ENCODE data around the gene ZNF699. TPM values are rescaled to one million over a fixed set of nuclear protein-coding genes. Genes with fewer than 3 reads are reported as not detected.
"Not testable (repeated sequence)": the region's sequence is repeated elsewhere in the genome, so short reads cannot be mapped to it uniquely, and the experiment has no call there.

ZNF699 gene
- total RNA-seq, 2 experiments from 2014 or later = 6.7 to 7.1 TPM

GRCh38 chr19:9323557-9323918 lies 13.9 kb upstream of the ZNF699 start:
- H3K27ac Mint-ChIP-seq = peak overlapping the region; percentile 96
- DNase-seq (peak; percentile 75), ATAC-seq (peak; percentile 66)
- POLR2A ChIA-PET = no interaction called here
- CTCF ChIA-PET = interaction anchor here (0.9 to 1.1 kb wide), 2 partner anchors 9 to 13 kb away, joined by 5 to 6 read pairs; no protein-coding TSS in a partner anchor
- no peaks in the 10 kb centered on the region for H3K27me3 Mint-ChIP-seq
- peaks cover 33% of the 10 kb centered on the region for H3K9me3 Mint-ChIP-seq (ENCODE audit: low read depth)
- peaks cover 43% of the 10 kb centered on the region for H3K36me3 Mint-ChIP-seq (ENCODE audit: low read depth)
- intact Hi-C loops (cut with DNase I, micrococcal nuclease) = loop anchor here in 1 of 2 experiments (10.0 kb wide), 1 partner anchor 111 kb away; the partner anchor contains the start of gene ZNF266
- peaks cover 23% of the 10 kb centered on the region for H3K4me1 Mint-ChIP-seq
- peak overlapping the region; percentile 84 for H3K4me3 Mint-ChIP-seq

GRCh38 chr19:9322201-9322600 lies 12.6 kb upstream of the ZNF699 start:
- DNase-seq, H3K27me3 Mint-ChIP-seq, H3K4me3 Mint-ChIP-seq, CTCF ChIA-PET, H3K27ac Mint-ChIP-seq, ATAC-seq, POLR2A ChIA-PET: not testable (repeated sequence)
- intact Hi-C loops (cut with DNase I, micrococcal nuclease) = loop anchor here in 1 of 2 experiments (10.0 kb wide), 1 partner anchor 113 kb away; the partner anchor contains the start of gene ZNF266
- peaks cover 23% of the 10 kb centered on the region for H3K4me1 Mint-ChIP-seq
- peaks cover 30% of the 10 kb centered on the region for H3K36me3 Mint-ChIP-seq (ENCODE audit: low read depth)
- H3K9me3 Mint-ChIP-seq (ENCODE audit: low read depth) = peaks cover 27% of the 10 kb centered on the region

GRCh38 chr19:9321756-9322155 lies 12.1 kb upstream of the ZNF699 start:
- peaks cover 23% of the 10 kb centered on the region for H3K4me1 Mint-ChIP-seq
- intact Hi-C loops (cut with DNase I, micrococcal nuclease) = loop anchor here in 1 of 2 experiments (10.0 kb wide), 1 partner anchor 113 kb away; the partner anchor contains the start of gene ZNF266
- ATAC-seq, H3K4me3 Mint-ChIP-seq, DNase-seq, H3K27me3 Mint-ChIP-seq, POLR2A ChIA-PET, CTCF ChIA-PET, H3K27ac Mint-ChIP-seq: not testable (repeated sequence)
- peaks cover 25% of the 10 kb centered on the region for H3K9me3 Mint-ChIP-seq (ENCODE audit: low read depth)
- peaks cover 26% of the 10 kb centered on the region for H3K36me3 Mint-ChIP-seq (ENCODE audit: low read depth)

GRCh38 chr19:9321338-9321737 lies 11.7 kb upstream of the ZNF699 start:
- CTCF ChIA-PET = no interaction called here
- intact Hi-C loops (cut with DNase I, micrococcal nuclease) = loop anchor here in 1 of 2 experiments (10.0 kb wide), 1 partner anchor 113 kb away; the partner anchor contains the start of gene ZNF266
- H3K4me3 Mint-ChIP-seq = no peak overlapping the region
- H3K9me3 Mint-ChIP-seq (ENCODE audit: low read depth) = peaks cover 24% of the 10 kb centered on the region
- peaks cover 23% of the 10 kb centered on the region for H3K4me1 Mint-ChIP-seq
- no peaks in the 10 kb centered on the region for H3K27me3 Mint-ChIP-seq
- no peak overlapping the region for H3K27ac Mint-ChIP-seq
- POLR2A ChIA-PET = no interaction called here
- H3K36me3 Mint-ChIP-seq (ENCODE audit: low read depth) = peaks cover 25% of the 10 kb centered on the region
- no peak for DNase-seq
- ATAC-seq = no peak

GRCh38 chr19:9313756-9314155 lies 4.1 kb upstream of the ZNF699 start:
- H3K4me1 Mint-ChIP-seq = peaks cover 2% of the 10 kb centered on the region
- H3K27me3 Mint-ChIP-seq = no peaks in the 10 kb centered on the region
- peaks cover 19% of the 10 kb centered on the region for H3K9me3 Mint-ChIP-seq (ENCODE audit: low read depth)
- no peak overlapping the region for H3K27ac Mint-ChIP-seq
- DNase-seq = no peak
- peaks cover 3% of the 10 kb centered on the region for H3K36me3 Mint-ChIP-seq (ENCODE audit: low read depth)
- ChIA-PET POLR2A (no interaction called here), CTCF (interaction anchor here (0.7 to 1.4 kb wide), 3 partner anchors 10 to 101 kb away, joined by 3 to 6 read pairs (median 3); partner anchors contain the start of gene ZNF559)
- no peak overlapping the region for H3K4me3 Mint-ChIP-seq
- intact Hi-C loops (cut with DNase I, micrococcal nuclease) = loop anchor here in 1 of 2 experiments (10.0 kb wide), 2 partner anchors 271 to 481 kb away; partner anchors contain the start of gene ZNF121
- ATAC-seq = no peak

GRCh38 chr19:9309974-9310446 lies 372 bp upstream of the ZNF699 start:
- H3K9me3 Mint-ChIP-seq (ENCODE audit: low read depth) = peaks cover 16% of the 10 kb centered on the region
- ChIA-PET CTCF (interaction anchor here (1.3 kb wide), 1 partner anchor 14 kb away, joined by 5 read pairs; the partner anchor contains the start of gene ZNF559), POLR2A (no interaction called here)
- H3K27me3 Mint-ChIP-seq = no peaks in the 10 kb centered on the region
- DNase-seq = peak; percentile 91
- peak overlapping the region; percentile 97 for H3K27ac Mint-ChIP-seq
- peaks cover 13% of the 10 kb centered on the region for H3K4me1 Mint-ChIP-seq
- peaks cover 20% of the 10 kb centered on the region for H3K36me3 Mint-ChIP-seq (ENCODE audit: low read depth)
- H3K4me3 Mint-ChIP-seq = peak overlapping the region; percentile 97
- ATAC-seq = peak; percentile 83
- intact Hi-C loops (cut with DNase I, micrococcal nuclease) = loop anchor here (1.0 to 10.0 kb wide), 12 partner anchors 14 to 509 kb away; partner anchors contain the start of genes ZNF559 (in 2 of the 2), FBXL12 (in 1 of the 2), MBD3L1 (in 1 of the 2) and ZNF121 (in 1 of the 2)

GRCh38 chr19:9308091-9308770 lies 1.4 kb downstream of the ZNF699 start:
- H3K27ac Mint-ChIP-seq = peak overlapping the region; percentile 87
- H3K4me1 Mint-ChIP-seq = peaks cover 13% of the 10 kb centered on the region
- intact Hi-C loops (cut with DNase I, micrococcal nuclease) = loop anchor here (2.0 to 10.0 kb wide), 3 partner anchors 173 to 485 kb away; partner anchors contain the start of gene ZNF426 (in 1 of the 2)
- peaks cover 16% of the 10 kb centered on the region for H3K9me3 Mint-ChIP-seq (ENCODE audit: low read depth)
- ATAC-seq (no peak), DNase-seq (no peak)
- peaks cover 36% of the 10 kb centered on the region for H3K36me3 Mint-ChIP-seq (ENCODE audit: low read depth)
- no peaks in the 10 kb centered on the region for H3K27me3 Mint-ChIP-seq
- ChIA-PET POLR2A (interaction anchor here (0.6 to 0.7 kb wide), 2 partner anchors 99 to 478 kb away, joined by 3 to 4 read pairs; no protein-coding TSS in a partner anchor), CTCF (no interaction called here)
- peak overlapping the region; percentile 97 for H3K4me3 Mint-ChIP-seq

- POLR2A ChIA-PET = no interaction called here
- Mint-ChIP-seq H3K4me3 (no peak overlapping the region), H3K9me3 (ENCODE audit: low read depth) (peaks cover 24% of the 10 kb centered on the region), H3K27ac (no peak overlapping the region), H3K36me3 (ENCODE audit: low read depth) (peaks cover 53% of the 10 kb centered on the region), H3K4me1 (peaks cover 13% of the 10 kb centered on the region), H3K27me3 (no peaks in the 10 kb centered on the region)
- no peak for ATAC-seq
- no peak for DNase-seq
- intact Hi-C loops (cut with DNase I, micrococcal nuclease) = loop anchor here (5.0 to 10.0 kb wide), 2 partner anchors 172 to 231 kb away; partner anchors contain the start of gene ZNF426 (in 1 of the 2)
- CTCF ChIA-PET = interaction anchor here (1.0 to 1.1 kb wide), 2 partner anchors 12 to 30 kb away, joined by 3 read pairs; no protein-coding TSS in a partner anchor
Measured at GRCh38 chr19:9306443-9306842, 3.2 kb downstream of the ZNF699 start.

- Mint-ChIP-seq H3K27me3 (no peaks in the 10 kb centered on the region), H3K9me3 (ENCODE audit: low read depth) (peaks cover 61% of the 10 kb centered on the region), H3K4me3 (no peak overlapping the region), H3K4me1 (no peaks in the 10 kb centered on the region), H3K36me3 (ENCODE audit: low read depth) (peaks cover 85% of the 10 kb centered on the region), H3K27ac (no peak overlapping the region)
- ATAC-seq (no peak), DNase-seq (no peak)
- intact Hi-C loops (cut with DNase I, micrococcal nuclease) = loop anchor here in 1 of 2 experiments (5.0 kb wide), 1 partner anchor 46 kb away; no protein-coding TSS in a partner anchor
- ChIA-PET POLR2A (no interaction called here), CTCF (no interaction called here)
Measured at GRCh38 chr19:9296336-9296735, 13.3 kb downstream of the ZNF699 start.

GRCh38 chr19:9295411-9295849 lies 14.2 kb downstream of the ZNF699 start:
- peaks cover 82% of the 10 kb centered on the region for H3K36me3 Mint-ChIP-seq (ENCODE audit: low read depth)
- peaks cover 56% of the 10 kb centered on the region for H3K9me3 Mint-ChIP-seq (ENCODE audit: low read depth)
- no peak overlapping the region for H3K27ac Mint-ChIP-seq
- DNase-seq = no peak
- intact Hi-C loops (cut with DNase I, micrococcal nuclease) = loop anchor here in 1 of 2 experiments (5.0 kb wide), 1 partner anchor 47 kb away; no protein-coding TSS in a partner anchor
- no peaks in the 10 kb centered on the region for H3K27me3 Mint-ChIP-seq
- H3K4me1 Mint-ChIP-seq = no peaks in the 10 kb centered on the region
- ChIA-PET POLR2A (no interaction called here), CTCF (interaction anchor here (1.3 kb wide), 1 partner anchor 12 kb away, joined by 3 read pairs; no protein-coding TSS in a partner anchor)
- H3K4me3 Mint-ChIP-seq = no peak overlapping the region
- no peak for ATAC-seq

- Mint-ChIP-seq H3K36me3 (ENCODE audit: low read depth) (peaks cover 48% of the 10 kb centered on the region), H3K9me3 (ENCODE audit: low read depth) (peaks cover 43% of the 10 kb centered on the region), H3K27ac (no peak overlapping the region), H3K4me3 (no peak overlapping the region), H3K4me1 (no peaks in the 10 kb centered on the region), H3K27me3 (no peaks in the 10 kb centered on the region)
- ATAC-seq (no peak), DNase-seq (no peak)
- intact Hi-C loops (cut with DNase I, micrococcal nuclease) = no loop called here
- ChIA-PET CTCF (interaction anchor here (1.3 kb wide), 1 partner anchor 11 kb away, joined by 3 read pairs; no protein-coding TSS in a partner anchor), POLR2A (no interaction called here)
Measured at GRCh38 chr19:9289231-9289884, 20.3 kb downstream of the ZNF699 start.
